Stimulated activated CD8-positive, alpha-beta memory T cell treated with anti-CD3 and anti-CD28 coated beads, Interleukin-7, amount 100 ng/mL, for 24 hours (primary cell): ENCODE measurements around the gene IFNGR1.
"Not testable (repeated sequence)": the region's sequence is repeated elsewhere in the genome, so short reads cannot be mapped to it uniquely, and the experiment has no call there.

Experiments used
- DNase-seq: peaks from one replicate; pipeline ENCODE4 v3.0.0-alpha.2; 2020; ENCODE audit warnings: low read depth

IFNGR1 gene

DNA sequence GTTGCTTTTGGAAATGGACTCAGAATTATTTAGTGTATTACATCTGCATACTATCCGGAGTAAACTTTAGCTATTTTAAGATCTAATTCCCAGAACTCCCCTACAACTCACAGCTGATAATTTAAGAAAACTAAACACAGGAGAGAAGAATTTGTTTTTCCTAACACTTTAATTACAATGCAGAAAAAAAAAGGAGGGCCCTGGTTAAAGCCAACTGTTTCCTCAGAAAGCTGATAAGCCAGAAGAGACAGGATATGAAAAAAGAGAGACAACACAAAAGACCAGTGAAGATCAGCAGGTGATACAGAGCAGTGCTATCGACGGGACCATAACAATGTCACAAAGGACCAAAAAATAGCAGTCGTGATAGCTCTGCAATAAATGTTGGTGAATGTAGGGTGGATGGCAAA lies 5.8 kb downstream of the IFNGR1 start:
- DNase-seq, result no peak

DNA sequence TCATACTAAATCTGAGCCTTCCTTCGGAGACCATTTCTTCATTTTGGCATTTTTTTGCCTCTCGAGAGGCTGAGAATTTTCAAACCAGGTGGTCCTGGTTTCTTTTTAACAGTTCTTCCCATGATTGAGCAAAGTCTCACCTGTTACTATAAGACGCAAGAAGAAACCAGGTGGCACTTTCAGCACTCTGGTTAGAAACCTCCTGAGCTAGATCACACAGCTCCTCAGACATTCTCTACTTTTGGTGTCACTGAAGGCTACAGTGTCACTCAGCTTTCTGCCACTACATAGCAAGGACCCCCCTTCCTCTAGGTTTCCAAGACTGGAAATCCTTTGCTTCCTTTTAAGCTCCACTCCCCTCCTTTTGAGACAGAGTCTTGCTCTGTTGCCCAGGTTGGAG lies 7.3 kb downstream of the IFNGR1 start:
- no peak for DNase-seq

DNA sequence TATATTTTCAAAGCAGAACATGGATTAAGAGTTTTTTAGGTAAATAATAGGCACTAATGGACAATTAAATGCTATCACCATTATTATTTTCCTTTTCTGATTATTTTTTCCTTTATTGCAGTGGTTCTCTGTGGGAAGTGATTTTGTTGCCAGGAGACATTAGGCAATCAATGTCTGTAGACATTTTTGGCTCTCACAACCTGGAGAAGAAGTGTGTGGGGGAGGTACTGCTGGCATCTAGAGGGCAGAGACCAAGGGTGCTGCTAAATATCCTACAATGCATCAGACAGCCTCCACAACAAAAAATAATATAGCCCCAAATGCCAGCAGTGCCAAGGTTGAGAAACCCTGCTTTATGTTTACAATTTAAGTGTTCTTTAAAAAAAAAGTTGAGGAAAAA lies 8.3 kb downstream of the IFNGR1 start:
- DNase-seq, result no peak

DNA sequence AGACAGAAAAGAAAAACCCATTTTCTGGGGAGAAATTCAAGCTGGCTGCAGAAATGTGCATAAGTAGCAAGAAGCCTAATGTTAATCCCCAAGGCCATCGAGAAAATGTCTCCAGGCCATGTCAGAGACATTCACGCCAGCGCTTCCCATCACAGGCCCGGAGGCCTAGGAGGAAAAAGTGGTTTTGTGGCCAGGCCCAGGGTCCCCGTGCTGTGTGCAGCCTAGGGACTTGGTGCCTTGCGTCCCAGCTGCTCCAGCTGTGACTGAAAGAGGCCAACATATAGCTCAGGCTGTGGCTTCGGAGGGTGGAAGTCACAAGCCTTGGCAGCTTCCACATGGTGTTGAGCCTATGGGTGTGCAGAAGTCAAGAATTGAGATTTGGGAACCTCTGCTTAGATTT lies 10.9 kb downstream of the IFNGR1 start:
- DNase-seq, result no peak

DNA sequence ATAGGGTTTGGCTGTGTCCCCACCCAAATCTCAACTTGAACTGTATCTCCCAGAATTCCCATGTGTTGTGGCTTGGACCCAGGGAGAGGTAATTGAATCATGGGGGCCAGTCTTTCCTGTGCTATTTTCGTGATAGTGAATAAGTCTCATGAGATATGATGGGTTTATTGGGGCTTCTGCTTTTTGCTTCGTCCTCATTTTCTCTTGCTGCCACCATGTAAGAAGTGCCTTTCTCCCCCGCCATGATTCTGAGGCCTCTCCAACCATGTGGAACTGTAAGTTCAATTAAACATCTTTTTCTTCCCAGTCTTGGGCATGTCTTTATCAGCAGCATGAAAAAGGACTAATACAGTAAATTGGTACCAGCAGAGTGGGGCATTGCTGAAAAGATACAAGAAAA lies 11.7 kb downstream of the IFNGR1 start:
- not testable (repeated sequence) for DNase-seq

DNA sequence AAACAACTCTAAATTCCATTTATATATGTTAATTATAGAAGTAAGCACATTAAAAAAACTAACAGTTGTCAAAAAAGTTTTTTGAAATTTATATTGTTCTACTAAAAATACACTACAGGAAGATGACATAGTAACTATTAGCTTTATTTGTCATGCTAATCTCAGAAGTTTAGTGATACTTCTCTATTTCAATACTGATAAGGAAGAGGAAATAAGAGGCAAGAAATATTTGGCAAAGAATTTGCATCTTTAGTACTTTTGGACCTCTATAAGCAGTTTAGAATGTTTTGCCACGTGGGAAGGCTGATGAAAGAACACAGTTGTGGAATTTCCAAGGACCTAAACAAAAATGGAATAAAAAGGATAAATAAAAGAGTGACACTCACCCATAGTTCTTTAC lies 12.6 kb downstream of the IFNGR1 start:
- no peak for DNase-seq

DNA sequence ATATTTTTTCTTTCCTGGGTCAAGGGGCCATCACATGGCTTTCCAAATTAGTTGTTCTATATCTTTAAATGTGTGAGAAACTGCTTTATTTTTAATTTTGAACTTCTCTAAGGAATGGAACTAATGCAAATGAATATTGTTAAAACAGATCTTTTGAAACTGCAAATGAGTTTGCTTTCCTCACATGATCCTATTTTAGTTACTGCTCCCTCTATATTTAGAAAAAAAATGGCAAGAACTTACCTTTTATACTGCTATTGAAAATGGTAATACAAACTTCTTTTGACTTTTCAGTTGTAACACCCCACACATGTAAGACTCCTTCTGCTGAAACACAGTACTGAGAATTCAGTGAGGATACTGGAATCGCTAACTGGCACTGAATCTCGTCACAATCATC lies 15.9 kb downstream of the IFNGR1 start:
- DNase-seq, result no peak

DNA sequence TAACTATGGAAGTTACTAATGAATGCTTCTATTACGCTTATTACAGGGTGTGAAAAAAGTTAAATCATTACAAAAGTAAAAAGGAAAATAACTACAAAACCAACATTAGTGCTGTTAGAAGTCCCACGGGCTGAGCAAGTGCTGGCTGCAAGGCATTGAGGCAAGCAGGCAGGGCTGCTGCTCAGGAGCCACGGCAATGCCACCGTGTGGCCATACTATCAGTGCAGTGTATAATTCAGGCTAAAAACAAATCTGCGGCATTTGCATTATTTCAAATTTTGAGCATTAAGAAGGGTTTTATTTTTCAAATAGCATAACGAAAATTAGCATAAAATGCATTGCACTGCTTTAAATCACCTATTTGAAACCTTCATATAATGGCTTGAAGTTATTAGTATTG lies 17.1 kb downstream of the IFNGR1 start:
- DNase-seq, result no peak

DNA sequence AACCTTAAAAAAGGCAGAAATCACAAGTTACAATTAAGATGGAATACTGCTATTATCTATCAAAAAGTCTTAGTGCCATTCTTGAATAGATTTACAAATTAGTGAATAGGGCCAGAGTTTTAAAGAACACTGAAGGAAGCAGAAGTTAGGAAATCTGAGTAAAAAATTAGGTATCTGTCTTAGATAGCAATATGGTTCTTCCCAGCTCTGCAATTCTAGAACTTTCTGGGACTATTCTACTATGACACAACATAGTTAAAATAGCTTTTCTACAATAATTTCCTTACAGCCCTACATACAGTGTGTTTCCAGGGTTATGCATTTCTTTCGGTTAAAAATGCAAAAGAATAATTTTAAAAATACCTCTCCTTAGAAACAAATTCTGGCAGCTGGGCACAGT lies 18.2 kb downstream of the IFNGR1 start:
- DNase-seq, result no peak

DNA sequence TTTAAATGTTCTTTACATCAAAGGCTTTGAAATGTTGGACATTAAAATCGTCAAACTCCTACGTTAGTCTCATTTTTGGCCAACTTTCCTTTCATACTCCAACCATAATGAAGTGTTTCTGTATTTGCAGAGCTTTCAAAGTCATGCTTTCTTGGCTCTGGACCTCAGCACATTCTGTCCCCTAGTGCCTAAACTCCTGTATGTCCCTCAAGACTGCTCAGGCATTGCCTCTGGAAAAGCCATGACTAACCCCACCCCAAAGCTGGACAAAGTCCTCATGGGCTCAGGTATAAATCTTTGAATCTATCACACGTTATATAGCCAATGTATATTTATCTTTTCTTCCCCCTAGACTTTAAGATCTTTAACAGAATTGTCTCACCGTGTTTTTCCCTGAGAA lies 18.9 kb downstream of the IFNGR1 start:
- no peak for DNase-seq

DNA sequence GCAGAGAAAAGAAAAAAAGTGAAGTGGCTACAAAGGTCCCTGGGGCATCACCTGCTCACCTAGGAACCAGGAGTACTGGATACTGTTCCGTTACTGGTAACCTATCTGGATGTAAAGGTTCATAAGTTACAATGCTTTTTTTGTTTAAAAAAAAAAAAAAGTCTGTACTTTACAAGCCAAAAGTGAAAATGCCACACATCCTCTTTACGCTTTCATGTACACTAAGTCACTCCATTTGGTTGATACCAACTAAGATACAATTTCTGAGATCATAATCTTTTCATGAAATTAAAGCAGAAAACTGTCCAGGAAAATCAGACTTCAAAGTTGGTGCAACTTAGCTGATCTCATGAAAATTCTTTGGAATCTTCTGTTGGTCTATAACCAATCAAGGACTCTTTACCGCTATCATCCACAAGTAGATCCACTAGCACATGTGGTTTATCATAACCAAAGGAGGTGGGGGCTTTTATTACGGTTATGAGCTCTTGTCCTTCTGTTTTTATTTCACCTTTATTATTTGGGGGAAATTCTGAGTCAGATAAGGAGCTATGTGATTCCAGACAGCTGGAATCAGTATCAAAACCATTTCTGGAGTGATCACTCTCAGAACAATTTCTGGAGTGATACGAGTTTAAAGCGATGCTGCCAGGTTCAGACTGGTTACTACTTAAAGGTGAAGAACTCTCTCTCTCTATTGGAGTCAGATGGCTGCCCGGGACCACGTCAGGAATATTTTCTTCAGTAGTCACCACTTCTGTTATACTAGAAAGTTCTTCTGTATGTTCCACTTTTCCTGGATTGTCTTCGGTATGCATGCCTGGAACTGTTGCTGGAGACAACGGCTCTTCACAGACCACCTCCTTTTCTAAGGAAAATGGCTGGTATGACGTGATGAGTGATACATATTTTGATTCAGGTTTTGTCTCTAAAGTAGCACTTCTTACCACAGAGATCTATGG lies 21.2 kb downstream of the IFNGR1 start:
- no peak for DNase-seq

DNA sequence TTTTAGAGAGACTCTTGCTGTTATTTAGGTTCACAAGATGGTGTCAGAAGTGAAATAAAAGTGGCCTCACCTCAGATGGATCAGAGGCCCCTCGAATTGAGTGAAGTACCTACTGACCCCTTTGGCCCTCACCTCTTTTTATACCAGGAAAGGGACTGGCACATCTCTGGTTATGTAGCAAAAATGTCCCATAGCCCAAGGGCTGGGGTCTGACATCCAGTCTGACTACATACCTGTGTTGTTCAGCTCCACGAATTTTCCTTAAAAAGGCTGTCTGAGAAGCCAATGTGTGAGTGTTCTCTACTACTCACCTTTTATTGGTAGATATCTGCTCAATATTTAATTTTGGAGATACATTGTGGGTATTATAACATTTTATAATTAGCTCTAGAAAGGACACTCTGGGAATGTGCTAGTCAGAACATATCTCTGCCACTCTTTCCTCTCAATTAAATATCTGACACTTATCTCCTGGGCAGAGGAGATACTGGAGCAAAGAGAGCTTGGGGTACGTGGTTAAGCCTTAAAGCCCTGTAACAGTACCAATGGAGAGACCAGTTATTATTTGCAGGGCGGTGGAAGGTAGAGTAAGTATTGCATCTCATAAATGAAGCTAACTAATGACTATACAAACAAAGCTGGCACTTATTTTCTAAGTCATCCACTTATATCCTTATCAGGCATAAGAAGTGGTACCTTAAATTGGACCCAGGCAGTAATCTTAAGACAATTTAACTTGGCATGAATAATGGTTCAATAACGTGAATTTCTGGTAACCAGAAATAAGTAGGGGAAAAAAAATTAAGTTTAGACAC lies 25.7 kb downstream of the IFNGR1 start:
- DNase-seq, result no peak

DNA sequence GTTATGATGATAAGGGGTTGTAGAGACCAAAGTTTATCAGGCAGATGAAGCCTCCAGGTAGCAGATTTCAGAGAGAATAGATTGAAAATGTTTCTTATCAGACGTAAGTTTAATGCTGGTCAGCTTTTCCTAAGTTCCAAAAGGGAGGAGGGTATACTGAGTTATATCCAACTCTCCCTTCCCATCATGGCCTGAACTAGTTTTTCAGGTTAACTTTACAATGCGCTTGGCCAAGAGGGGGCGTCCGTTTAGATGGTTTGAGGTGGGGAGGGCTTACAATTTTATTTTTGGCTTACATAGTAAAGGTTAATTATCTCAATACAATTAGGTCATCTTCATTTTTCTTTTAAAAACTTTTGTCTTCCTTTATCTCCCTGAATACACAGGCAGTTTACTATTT lies 26.4 kb downstream of the IFNGR1 start:
- no peak for DNase-seq

DNA sequence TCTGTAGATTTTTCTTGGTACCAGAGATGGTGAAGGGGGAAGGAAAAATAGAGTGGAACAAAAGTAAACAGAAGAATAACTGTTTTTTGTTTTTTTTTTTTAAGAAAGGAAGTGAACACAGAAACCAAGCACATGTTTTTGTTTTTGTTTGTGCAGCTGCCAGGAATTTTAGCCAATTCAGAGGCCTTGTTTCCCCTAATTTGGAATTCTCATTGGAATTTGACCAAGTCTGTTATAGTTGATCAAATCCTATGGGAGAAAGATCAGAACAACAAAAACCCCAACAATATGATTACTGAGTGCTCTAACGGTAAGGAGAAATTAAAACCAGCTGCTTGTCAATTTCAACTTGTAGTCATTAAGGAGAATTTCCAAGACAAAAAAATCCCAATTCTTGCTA lies 27.5 kb downstream of the IFNGR1 start:
- no peak for DNase-seq

DNA sequence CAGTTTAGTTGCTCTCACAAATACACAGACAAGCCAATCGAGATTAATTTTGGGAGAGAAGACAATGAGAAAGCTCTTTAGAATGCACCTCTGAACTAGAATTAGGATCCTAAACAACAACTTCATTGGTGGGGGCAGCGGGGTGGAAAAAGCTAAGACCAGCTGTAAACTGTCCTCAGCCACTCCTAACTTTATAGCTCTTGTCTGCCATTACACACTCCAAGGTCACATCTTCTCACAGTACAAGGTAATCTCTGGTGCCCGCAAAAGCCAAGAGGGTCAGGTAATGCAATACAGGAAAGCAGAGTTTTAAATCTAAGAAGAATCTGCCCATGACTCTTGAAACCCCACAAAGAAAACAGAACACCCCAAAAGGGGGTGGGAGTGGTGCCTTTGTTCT lies 27.9 kb downstream of the IFNGR1 start:
- no peak for DNase-seq

DNA sequence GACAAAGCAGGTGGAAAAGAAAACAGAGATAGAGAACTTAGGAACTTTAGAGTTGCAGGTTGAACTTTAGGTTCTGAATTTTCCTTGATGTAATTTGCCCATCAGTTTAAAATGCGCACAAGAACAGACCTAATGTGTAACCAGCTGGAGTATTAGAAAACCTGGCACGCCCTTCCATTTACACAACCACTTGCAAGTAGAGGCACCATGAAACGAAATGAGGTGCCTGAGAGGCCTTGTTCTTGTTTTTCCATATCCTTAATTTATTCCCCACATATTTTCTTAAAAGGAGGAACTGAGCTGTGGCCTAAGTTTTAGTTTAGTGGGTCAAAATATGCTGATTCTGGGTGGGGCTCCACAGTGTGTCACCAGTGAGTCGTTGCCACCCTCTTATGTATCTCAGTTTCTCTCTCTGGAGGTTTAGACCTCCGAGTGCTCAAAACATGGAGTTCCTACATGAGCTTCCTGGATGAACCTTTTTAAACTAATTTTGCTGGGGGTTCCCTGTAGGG lies 28.5 kb downstream of the IFNGR1 start:
- DNase-seq, result no peak

DNA sequence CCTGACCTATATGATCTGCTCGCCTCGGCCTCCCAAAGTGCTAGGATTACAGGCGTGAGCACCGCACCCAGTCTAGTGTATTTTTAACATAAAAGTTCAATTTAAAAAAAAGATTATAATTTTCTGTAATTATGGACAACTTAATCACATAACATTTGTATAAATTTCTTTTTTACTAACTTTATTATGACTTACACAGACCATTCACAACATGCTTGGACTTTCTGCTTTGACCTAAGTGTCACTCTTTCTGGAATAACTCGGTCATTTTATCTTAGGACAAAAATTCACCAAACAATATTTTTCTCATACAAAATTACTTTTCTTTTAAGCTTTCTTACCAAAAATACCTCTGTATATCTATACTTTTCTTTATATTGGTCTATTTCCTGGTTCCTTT lies 30.3 kb downstream of the IFNGR1 start:
- DNase-seq, result no peak

DNA sequence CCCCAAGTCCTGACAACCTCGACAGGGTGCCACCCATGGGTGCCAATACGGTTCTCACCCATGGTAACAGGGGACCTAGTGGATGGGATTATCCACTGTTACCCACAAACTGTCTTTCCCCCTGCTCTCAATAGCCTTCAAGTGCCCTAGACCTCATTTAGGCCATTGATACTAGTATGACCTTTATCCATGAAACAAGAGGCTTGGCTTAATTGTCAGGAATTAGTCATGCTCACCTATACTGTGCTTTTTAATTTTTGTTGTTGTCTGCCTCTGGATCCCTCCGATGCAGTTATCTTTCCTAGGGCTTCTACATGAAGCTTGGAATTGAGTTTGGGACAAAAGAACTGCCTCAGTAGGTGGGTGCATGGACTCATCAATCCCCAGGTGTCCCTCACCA lies 33.9 kb downstream of the IFNGR1 start:
- no peak for DNase-seq

DNA sequence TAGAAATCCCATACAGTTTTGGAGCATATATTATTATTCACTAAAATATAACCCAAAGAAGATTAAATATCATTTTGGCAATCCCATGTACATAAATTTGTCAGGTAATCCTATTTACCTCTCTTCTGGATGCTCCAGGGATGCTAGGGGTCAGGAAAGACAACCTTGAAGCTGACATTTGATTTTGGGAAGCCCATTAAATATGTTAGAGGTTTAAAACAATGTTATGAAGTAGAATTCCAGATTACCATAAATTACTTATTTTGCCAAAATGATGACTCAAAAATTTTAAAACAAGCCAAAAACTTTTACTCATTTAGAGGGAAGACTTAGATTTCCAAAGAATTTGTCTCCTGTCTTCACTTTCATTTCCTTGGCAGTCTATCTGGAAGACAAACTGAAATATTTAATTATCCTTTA lies 36.5 kb downstream of the IFNGR1 start:
- no peak for DNase-seq

DNA sequence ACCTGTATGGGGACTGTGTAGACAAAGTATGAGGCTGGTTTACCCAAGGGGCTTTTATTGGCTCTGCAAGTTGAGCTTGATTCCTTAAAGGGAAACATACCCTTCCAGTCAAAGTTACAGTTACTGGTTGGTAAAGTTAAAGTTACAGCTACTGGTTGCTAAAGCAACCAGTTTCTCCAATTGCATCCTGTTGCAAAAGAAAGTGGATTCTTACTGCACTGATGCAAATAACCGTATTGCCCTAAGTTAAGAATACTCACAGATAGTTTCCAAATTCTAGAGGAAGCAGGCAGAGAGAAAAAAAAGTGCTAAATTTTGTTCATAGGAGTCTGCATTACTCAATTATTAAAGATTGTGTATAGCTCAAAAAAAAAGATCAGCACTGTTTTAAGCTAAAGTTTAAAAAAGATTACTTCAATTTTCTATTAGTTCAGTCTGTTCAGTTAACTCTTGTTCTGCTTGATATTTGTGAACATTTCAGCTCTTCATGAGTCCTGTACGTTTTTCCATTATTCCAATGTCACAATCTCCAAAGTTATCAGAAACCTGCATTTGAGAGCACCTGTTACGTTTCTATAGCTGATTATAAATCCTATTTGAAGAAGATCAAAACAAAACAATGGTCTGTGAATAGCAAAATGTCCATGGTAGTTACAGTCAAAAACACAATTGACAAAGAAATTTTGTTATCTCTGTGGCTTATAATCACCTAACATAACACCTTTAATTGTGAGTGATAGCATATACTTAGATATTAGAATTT lies 37.1 kb downstream of the IFNGR1 start:
- DNase-seq, result no peak

DNA sequence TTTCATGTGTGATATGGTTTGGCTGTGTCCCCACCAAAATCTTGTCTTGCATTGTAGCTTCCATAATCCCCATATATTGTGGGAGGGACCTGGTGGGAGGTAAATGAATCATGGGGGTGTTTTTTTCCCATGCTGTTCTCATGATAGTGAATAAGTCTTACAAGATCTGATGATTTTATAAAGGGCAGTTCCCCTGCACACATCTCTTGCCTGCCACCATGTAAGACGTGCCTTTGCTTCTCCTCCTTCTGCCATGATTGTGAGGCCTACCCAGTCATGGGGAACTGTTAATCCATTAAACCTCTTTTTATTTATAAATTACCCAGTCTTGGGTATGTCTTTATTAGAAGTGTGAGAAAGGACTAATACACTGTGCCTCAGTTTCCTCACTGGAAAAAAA lies 41.6 kb downstream of the IFNGR1 start:
- no peak for DNase-seq

DNA sequence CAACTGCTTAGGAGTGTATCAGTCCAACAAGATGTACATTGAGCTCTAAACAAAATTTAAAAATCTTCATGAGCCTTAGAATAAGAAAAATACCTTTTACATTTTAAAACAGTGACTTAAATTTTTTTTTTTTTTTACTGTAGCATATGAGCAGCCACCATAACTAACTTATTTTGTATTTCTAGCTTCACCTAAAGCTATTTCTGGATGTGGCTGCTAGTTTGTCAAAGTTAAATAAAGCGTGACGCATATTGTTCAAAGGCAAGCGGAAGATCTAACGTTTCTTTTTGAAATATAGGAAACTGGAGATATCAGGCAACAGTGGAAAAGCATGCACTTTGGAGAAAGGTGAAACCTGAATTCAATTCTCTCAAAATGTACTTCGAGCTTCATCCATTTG lies 42.5 kb downstream of the IFNGR1 start:
- DNase-seq, result no peak
